CD4-positive, alpha-beta T cell (primary cell): ENCODE measurements around the gene DAO. TPM values are rescaled to one million over a fixed set of nuclear protein-coding genes. Genes with fewer than 3 reads are reported as not detected.
A peak's percentile ranks its signal among the peaks of the same experiment; 100 is the strongest.

ENCODE experiments used
- ATAC-seq: fragments of 200-7000 bp; cut with Tn5 transposase; one replicate; pipeline ENCODE4 v1.10.0; 2022; ENCODE audit warnings: mild to moderate bottlenecking; ENCODE audit not compliant: poor library complexity
- CTCF ChIA-PET: fragments of 350-600 bp; sonication (Branson Sonifier 250); formaldehyde crosslinking; loops from one replicate; lab custom pipeline; 2021; ENCODE audit warnings: antibody characterized with exemption, inconsistent platforms; lab: Charles Lee
- POLR2A ChIA-PET: fragments of 350-600 bp; sonication (Branson Sonifier 250); formaldehyde crosslinking; loops from one replicate; lab custom pipeline; 2021; ENCODE audit warnings: antibody characterized with exemption, inconsistent platforms; lab: Charles Lee
- DNase-seq, 14 experiments: peaks; one replicate each; pipeline ENCODE4 v3.0.0-alpha.2; 2013 to 2020; ENCODE audit warnings: mixed read lengths in 2 of 14
- H3K27ac ChIP-seq, 2 donors: one replicate each; pipeline versions ENCODE4 v1.5.1 to v1.7.0; 2013; ENCODE audit warnings: low read length in 2 of 2, low read depth in 1 of 2, mild to moderate bottlenecking in 1 of 2
- H3K27me3 ChIP-seq, 2 experiments: 1 replicate in 1 of 2; 2 replicates in 1 of 2; pipeline versions ENCODE4 v1.6.1 to v1.7.0; 2013; ENCODE audit warnings: low read length in 2 of 2, control low read depth in 1 of 2, mild to moderate bottlenecking in 1 of 2, moderate library complexity in 1 of 2; ENCODE audit not compliant: insufficient read depth in 2 of 2, control insufficient read depth in 1 of 2
- H3K36me3 ChIP-seq: one replicate; pipeline ENCODE4 v1.6.1; 2013; ENCODE audit warnings: low read length, control low read depth; ENCODE audit not compliant: insufficient read depth
- H3K4me1 ChIP-seq: one replicate; pipeline ENCODE4 v1.6.1; 2013; ENCODE audit warnings: low read length, control low read depth; ENCODE audit not compliant: insufficient read depth
- H3K4me3 ChIP-seq: one replicate; pipeline ENCODE4 v1.5.1; 2013; ENCODE audit warnings: mild to moderate bottlenecking, low read length, moderate library complexity
- H3K9me3 ChIP-seq, 2 experiments: 1 replicate in 1 of 2; 2 replicates in 1 of 2; pipeline versions ENCODE4 v1.6.1 to v1.7.0; 2013; ENCODE audit warnings: low read length in 2 of 2, mild to moderate bottlenecking in 2 of 2, control low read depth in 1 of 2, moderate library complexity in 1 of 2; ENCODE audit not compliant: control insufficient read depth in 1 of 2, insufficient read depth in 1 of 2
- H3K27ac Mint-ChIP-seq: one replicate; pipeline ENCODE4 v1.8.0; 2020; ENCODE audit warnings: mixed read lengths
- H3K27me3 Mint-ChIP-seq: one replicate; pipeline ENCODE4 v1.8.0; 2021; ENCODE audit warnings: mixed read lengths
- H3K36me3 Mint-ChIP-seq: one replicate; pipeline ENCODE4 v1.8.0; 2021; ENCODE audit warnings: low read depth, mixed read lengths
- H3K4me1 Mint-ChIP-seq: one replicate; pipeline ENCODE4 v1.8.0; 2021; ENCODE audit warnings: low read depth, mixed read lengths
- H3K4me3 Mint-ChIP-seq: one replicate; pipeline ENCODE4 v1.8.0; 2020; ENCODE audit warnings: mild to moderate bottlenecking, mixed read lengths
- H3K9me3 Mint-ChIP-seq: one replicate; pipeline ENCODE4 v1.8.0; 2020; ENCODE audit warnings: mixed read lengths
- CTCF ChIP-seq: fragments of 200-600 bp; IDR thresholded peaks from one replicate; pipeline ENCODE4 v1.8.0; 2022; ENCODE audit warnings: antibody characterized with exemption, mild to moderate bottlenecking
- intact Hi-C, 2 experiments: fragments of 100-400 bp; cut with DNase I in 1 of 2; cut with micrococcal nuclease in 1 of 2; formaldehyde crosslinking; loops; one replicate each; pipeline versions ENCODE4 v1.15.1 to v1.9.0; 2023 to 2025; cut with DNase I, micrococcal nuclease
- total RNA-seq, 174 experiments: library from RNA in 2 of 174; stranded (reverse) in 2 of 174; gene quantifications; one replicate each; pipeline ENCODE4 v1.2.3 and lab custom pipeline; 2021 to 2026

DAO gene
- total RNA-seq, 2 experiments from 2014 or later = not detected

GRCh38 chr12:108938247-108938924 lies 58.5 kb downstream of the DAO start:
- Histone ChIP-seq H3K4me1 (no peaks in the 10 kb centered on the region), H3K36me3 (no peaks in the 10 kb centered on the region), H3K9me3 (no peaks in the 10 kb centered on the region), H3K27me3 (peaks cover 0 to 5% of the 10 kb centered on the region in 2 experiments), H3K4me3 (no peak overlapping the region), H3K27ac (no peak overlapping the region)
- ChIA-PET CTCF (no interaction called here), POLR2A (no interaction called here)
- DNase-seq (no peak), ATAC-seq (no peak)
- no peak for TF ChIP-seq CTCF
- intact Hi-C loops = no loop called here
- no peaks in the 10 kb centered on the region for H3K9me3 Mint-ChIP-seq
- no peak overlapping the region for H3K4me3 Mint-ChIP-seq
- peaks cover 14% of the 10 kb centered on the region for H3K27me3 Mint-ChIP-seq
- no peaks in the 10 kb centered on the region for H3K4me1 Mint-ChIP-seq
- no peak overlapping the region for H3K27ac Mint-ChIP-seq
- no peaks in the 10 kb centered on the region for H3K36me3 Mint-ChIP-seq

- intact Hi-C loops = no loop called here
- H3K36me3 ChIP-seq = no peaks in the 10 kb centered on the region
- no peak for TF ChIP-seq CTCF
- peak in 5 of 14 experiments; percentile 5 to 55 (median 44) for DNase-seq
- Mint-ChIP-seq H3K27me3 (peaks cover 14% of the 10 kb centered on the region), H3K27ac (no peak overlapping the region), H3K9me3 (no peaks in the 10 kb centered on the region), H3K4me1 (no peaks in the 10 kb centered on the region), H3K4me3 (no peak overlapping the region), H3K36me3 (no peaks in the 10 kb centered on the region)
- ChIA-PET POLR2A (no interaction called here), CTCF (no interaction called here)
- H3K27ac ChIP-seq = no peak overlapping the region
- H3K4me1 ChIP-seq = no peaks in the 10 kb centered on the region
- no peaks in the 10 kb centered on the region for H3K9me3 ChIP-seq
- H3K4me3 ChIP-seq = no peak overlapping the region
- ATAC-seq = peak; percentile 73
- H3K27me3 ChIP-seq = peaks cover 0 to 2% of the 10 kb centered on the region in 2 experiments
Measured at GRCh38 chr12:108939594-108939993, 59.7 kb downstream of the DAO start.

GRCh38 chr12:108940138-108940537 lies 60.2 kb downstream of the DAO start:
- Mint-ChIP-seq H3K27me3 (peaks cover 11% of the 10 kb centered on the region), H3K4me1 (no peaks in the 10 kb centered on the region), H3K27ac (no peak overlapping the region), H3K4me3 (no peak overlapping the region), H3K9me3 (no peaks in the 10 kb centered on the region), H3K36me3 (no peaks in the 10 kb centered on the region)
- Histone ChIP-seq H3K27me3 (no peaks in the 10 kb centered on the region), H3K27ac (no peak overlapping the region), H3K9me3 (no peaks in the 10 kb centered on the region), H3K36me3 (no peaks in the 10 kb centered on the region), H3K4me3 (no peak overlapping the region), H3K4me1 (no peaks in the 10 kb centered on the region)
- DNase-seq = no peak
- ChIA-PET CTCF (no interaction called here), POLR2A (no interaction called here)
- intact Hi-C loops = no loop called here
- ATAC-seq = no peak
- TF ChIP-seq CTCF = no peak
